Breast epithelium (tissue), 3 donors: ENCODE data around the gene CAV1.

ENCODE experiments used
- POLR2A ChIP-seq: fragments of 450-650 bp; IDR thresholded peaks from one replicate; pipeline ENCODE4 v1.6.1; 2016; ENCODE audit warnings: antibody characterized with exemption, mild to moderate bottlenecking, moderate library complexity
- POLR2AphosphoS5 ChIP-seq, 3 donors: sonication (generic); formaldehyde crosslinking; IDR thresholded peaks; one replicate each; pipeline ENCODE4 v1.6.1; 2017; ENCODE audit warnings: antibody characterized with exemption in 3 of 3
- TF ChIP-seq, protein P1 (sequence below), 3 donors: fragments of 450-650 bp; IDR thresholded peaks; one replicate each; pipeline ENCODE4 v1.5.1; 2016 to 2017; ENCODE audit warnings: antibody characterized with exemption in 3 of 3, mild to moderate bottlenecking in 3 of 3, moderate library complexity in 3 of 3

DNA sequence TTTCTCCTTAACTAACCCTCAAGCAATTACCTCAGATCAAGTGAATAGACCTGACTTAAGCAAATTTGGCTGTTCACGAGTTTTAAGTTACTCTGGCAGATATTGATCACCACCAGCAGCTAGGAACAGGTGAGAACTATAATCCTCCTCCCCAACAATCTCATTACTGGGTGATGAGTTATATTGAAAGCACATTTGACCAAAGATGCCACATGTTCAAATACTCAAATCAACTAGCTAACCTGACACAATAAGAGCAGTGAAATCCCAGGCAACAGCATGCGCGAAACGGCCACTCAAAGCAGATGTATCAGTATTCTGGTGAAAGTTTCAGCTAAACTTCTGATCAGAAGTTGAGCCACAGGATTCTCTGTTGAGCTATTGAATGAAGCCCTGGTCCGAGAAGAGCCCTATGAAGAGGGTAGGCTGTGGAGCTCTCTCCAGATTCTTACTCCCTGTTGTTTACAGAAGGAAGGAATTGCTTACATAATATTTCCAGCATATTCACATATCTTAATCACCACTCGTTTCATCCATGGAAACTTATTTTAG lies 52.6 kb downstream of the CAV1 start:
- TF ChIP-seq POLR2AphosphoS5 (IDR thresholded peaks at IDR 0.05) (no peak), POLR2A (no peak)
- TF ChIP-seq, protein P1, sequence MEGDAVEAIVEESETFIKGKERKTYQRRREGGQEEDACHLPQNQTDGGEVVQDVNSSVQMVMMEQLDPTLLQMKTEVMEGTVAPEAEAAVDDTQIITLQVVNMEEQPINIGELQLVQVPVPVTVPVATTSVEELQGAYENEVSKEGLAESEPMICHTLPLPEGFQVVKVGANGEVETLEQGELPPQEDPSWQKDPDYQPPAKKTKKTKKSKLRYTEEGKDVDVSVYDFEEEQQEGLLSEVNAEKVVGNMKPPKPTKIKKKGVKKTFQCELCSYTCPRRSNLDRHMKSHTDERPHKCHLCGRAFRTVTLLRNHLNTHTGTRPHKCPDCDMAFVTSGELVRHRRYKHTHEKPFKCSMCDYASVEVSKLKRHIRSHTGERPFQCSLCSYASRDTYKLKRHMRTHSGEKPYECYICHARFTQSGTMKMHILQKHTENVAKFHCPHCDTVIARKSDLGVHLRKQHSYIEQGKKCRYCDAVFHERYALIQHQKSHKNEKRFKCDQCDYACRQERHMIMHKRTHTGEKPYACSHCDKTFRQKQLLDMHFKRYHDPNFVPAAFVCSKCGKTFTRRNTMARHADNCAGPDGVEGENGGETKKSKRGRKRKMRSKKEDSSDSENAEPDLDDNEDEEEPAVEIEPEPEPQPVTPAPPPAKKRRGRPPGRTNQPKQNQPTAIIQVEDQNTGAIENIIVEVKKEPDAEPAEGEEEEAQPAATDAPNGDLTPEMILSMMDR (IDR thresholded peaks at IDR 0.05): no peak
